Measurements from ENCODE around the gene CDHR3.

DNA sequence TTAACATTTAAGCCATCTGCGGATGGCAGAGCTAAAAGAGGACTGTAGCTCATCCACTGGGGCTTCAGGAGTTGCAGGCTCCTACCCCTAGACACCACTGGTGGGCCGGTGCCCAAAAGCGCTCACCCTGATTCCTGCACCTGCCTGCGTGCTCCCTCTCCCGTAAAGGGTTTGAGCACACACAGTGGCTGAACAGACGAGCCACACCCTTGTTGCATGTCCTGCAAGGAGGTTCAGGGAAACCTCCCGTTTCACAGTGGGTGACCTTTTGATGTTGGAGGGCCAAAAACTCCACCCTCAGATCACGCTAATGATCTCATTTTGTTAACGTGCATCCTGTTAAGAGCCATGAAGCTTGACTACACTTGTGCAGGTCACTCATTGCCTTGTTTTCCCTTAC is 111.2 kb downstream of the CDHR3 start:
- TF ChIP-seq POLR2AphosphoS5 (IDR thresholded peaks at IDR 0.05): no peak
- no peak for TF ChIP-seq CTCF (IDR thresholded peaks at IDR 0.05; ENCODE audit: poor library complexity, severe bottlenecking)
- TF ChIP-seq EP300 (conservative IDR thresholded peaks at IDR 0.05; ENCODE audit: poor library complexity, severe bottlenecking): no peak
